A673 (cell line): Measurements from ENCODE around the gene WIPF3. TPM values are rescaled to one million over a fixed set of nuclear protein-coding genes. Genes with fewer than 3 reads are reported as not detected.

Source experiments
- BruUV-seq: library from RNA; stranded (reverse); fragments of 400-500 nt; replicated peaks from 2 replicates; lab custom pipeline; 2021; lab: Mats Ljungman, UMichigan
- CTCF ChIA-PET: fragments of 300-600 bp; sonication (Branson Sonifier 250); formaldehyde crosslinking; loops from one replicate; lab custom pipeline; 2022; ENCODE audit warnings: antibody characterized with exemption; lab: Charles Lee
- POLR2A ChIA-PET: fragments of 300-600 bp; sonication (Branson Sonifier 250); formaldehyde crosslinking; loops from one replicate; lab custom pipeline; 2022; ENCODE audit warnings: antibody characterized with exemption; ENCODE audit not compliant: low non-redundant PET; lab: Charles Lee
- DNase-seq: peaks from one replicate; pipeline ENCODE4 v3.0.0-alpha.2; 2015; ENCODE audit warnings: low spot score
- H3K27ac ChIP-seq: fragments of 200-600 bp; sonication (generic); 2 replicates; pipeline ENCODE4 v1.5.1; 2016; ENCODE audit warnings: mixed run types, low read depth, mild to moderate bottlenecking, mixed read lengths, antibody characterized with exemption, low read length; ENCODE audit not compliant: poor library complexity, severe bottlenecking
- H3K27me3 ChIP-seq: fragments of 200-600 bp; sonication (generic); replicated peaks from 2 replicates; pipeline ENCODE4 v1.6.1; 2017; ENCODE audit warnings: mixed run types, low read depth, mild to moderate bottlenecking, mixed read lengths, antibody characterized with exemption, low read length; ENCODE audit not compliant: insufficient read depth, poor library complexity
- H3K36me3 ChIP-seq: fragments of 200-600 bp; sonication (generic); 2 replicates; pipeline ENCODE4 v1.6.1; 2016; ENCODE audit warnings: mixed run types, mild to moderate bottlenecking, mixed read lengths, antibody characterized with exemption, low read length; ENCODE audit not compliant: insufficient read depth, poor library complexity, severe bottlenecking
- H3K4me1 ChIP-seq: fragments of 200-600 bp; sonication (generic); 2 replicates; pipeline ENCODE4 v1.6.1; 2017; ENCODE audit warnings: mixed run types, mild to moderate bottlenecking, mixed read lengths, antibody characterized with exemption, low read length; ENCODE audit not compliant: insufficient read depth, poor library complexity, severe bottlenecking
- H3K4me3 ChIP-seq: fragments of 200-600 bp; sonication (generic); 2 replicates; pipeline ENCODE4 v1.5.1; 2016; ENCODE audit warnings: low read depth, mixed run types, mild to moderate bottlenecking, mixed read lengths, low read length; ENCODE audit not compliant: poor library complexity, severe bottlenecking
- H3K9me3 ChIP-seq: fragments of 200-600 bp; sonication (generic); 2 replicates; pipeline ENCODE4 v1.6.1; 2016; ENCODE audit warnings: mixed run types, low read depth, mild to moderate bottlenecking, mixed read lengths, antibody characterized with exemption, low read length; ENCODE audit not compliant: poor library complexity, severe bottlenecking
- CTCF ChIP-seq: fragments of 300-800, 200-600 bp; sonication (generic); conservative IDR thresholded peaks from 2 replicates; pipeline ENCODE4 v1.5.1; 2017; ENCODE audit warnings: low read depth, mild to moderate bottlenecking, antibody characterized with exemption, low read length, moderate library complexity, mixed read lengths
- EZH2 ChIP-seq: fragments of 200-600 bp; sonication (generic); IDR thresholded peaks from 2 replicates; pipeline ENCODE4 v1.6.1; 2017; ENCODE audit warnings: borderline replicate concordance, low read depth, mild to moderate bottlenecking, mixed read lengths, antibody characterized with exemption, low read length; ENCODE audit not compliant: poor library complexity, severe bottlenecking
- intact Hi-C: fragments of 100-400 bp; cut with micrococcal nuclease; formaldehyde crosslinking; loops from one replicate; pipeline ENCODE4 v1.10.0; 2022; ENCODE audit not compliant: unreplicated experiment
- total RNA-seq: library from RNA; stranded (reverse); gene quantifications from 2 replicates; pipeline ENCODE4 v1.2.3, GENCODE V29; 2021

Gene WIPF3
- total RNA-seq, 1 experiment from 2014 or later, result 0.21 TPM

- intact Hi-C loops, result no loop called here
- H3K36me3 ChIP-seq, result no peaks in the 10 kb centered on the region
- BruUV-seq, result no TSS peak
Measured at GRCh38 chr7:29844559-29844958, 38.3 kb downstream of the WIPF3 start.

DNA sequence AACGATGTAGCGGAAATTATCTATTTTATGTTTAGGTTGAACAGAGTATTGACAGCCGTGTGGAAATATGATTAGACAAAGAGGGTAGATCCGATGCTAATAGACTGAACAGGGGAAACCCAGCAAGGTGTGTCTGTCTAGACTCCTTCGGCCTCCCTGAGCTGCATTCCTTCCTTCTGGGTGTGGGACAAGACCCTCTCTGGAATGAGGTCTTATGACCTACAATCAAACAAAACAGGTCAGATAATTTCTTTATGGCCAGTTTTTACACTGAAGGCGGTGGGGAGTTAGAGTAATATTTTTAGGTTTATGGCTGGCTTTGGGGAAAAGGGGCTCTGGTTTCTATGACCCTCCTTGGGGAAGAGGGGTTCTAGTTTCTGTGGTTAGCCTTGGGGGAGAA lies 41.2 kb downstream of the WIPF3 start:
- Histone ChIP-seq H3K4me1 (no peaks in the 10 kb centered on the region), H3K4me3 (no peak overlapping the region), H3K9me3 (no peaks in the 10 kb centered on the region), H3K36me3 (no peaks in the 10 kb centered on the region), H3K27ac (no peak overlapping the region), H3K27me3 (no peaks in the 10 kb centered on the region)
- TF ChIP-seq EZH2 (no peak), CTCF (no peak)
- intact Hi-C loops, result no loop called here
- ChIA-PET POLR2A (no interaction called here), CTCF (no interaction called here)
- no TSS peak for BruUV-seq
- DNase-seq, result no peak

More at GRCh38 chr7:29844559-29844958, 38.3 kb downstream of the WIPF3 start:
- H3K27ac ChIP-seq, result no peak overlapping the region
- no peak for TF ChIP-seq EZH2
- no peak for TF ChIP-seq CTCF
- POLR2A ChIA-PET, result no interaction called here
- no peak for DNase-seq
- H3K4me1 ChIP-seq, result no peaks in the 10 kb centered on the region
- H3K27me3 ChIP-seq, result peaks cover 3% of the 10 kb centered on the region
- H3K4me3 ChIP-seq, result no peak overlapping the region
- CTCF ChIA-PET, result no interaction called here
- H3K9me3 ChIP-seq, result no peaks in the 10 kb centered on the region

GRCh38 chr7:29847916-29848315 lies 41.6 kb downstream of the WIPF3 start:
- POLR2A ChIA-PET, result no interaction called here
- no peaks in the 10 kb centered on the region for H3K36me3 ChIP-seq
- BruUV-seq, result no TSS peak
- H3K4me1 ChIP-seq, result no peaks in the 10 kb centered on the region
- TF ChIP-seq CTCF (no peak), EZH2 (no peak)
- no peak overlapping the region for H3K27ac ChIP-seq
- no peaks in the 10 kb centered on the region for H3K27me3 ChIP-seq
- H3K4me3 ChIP-seq, result no peak overlapping the region
- intact Hi-C loops, result no loop called here
- no peak for DNase-seq
- H3K9me3 ChIP-seq, result no peaks in the 10 kb centered on the region
- CTCF ChIA-PET, result no interaction called here
